Breast epithelium (tissue), 4 donors: ENCODE results near the gene COA1. TPM values are rescaled to one million over a fixed set of nuclear protein-coding genes. Genes with fewer than 3 reads are reported as not detected.

ENCODE experiments used
- DNase-seq, 2 donors: peaks; one replicate each; pipeline ENCODE4 v3.0.0-alpha.2; 2019; ENCODE audit warnings: low spot score in 2 of 2
- H3K27ac ChIP-seq, 2 donors: fragments of 200-600 bp; sonication (generic) in 1 of 2; one replicate each; pipeline ENCODE4 v1.5.1; 2016 to 2019; ENCODE audit warnings: mild to moderate bottlenecking in 1 of 2
- H3K27me3 ChIP-seq, 2 donors: fragments of 200-600 bp; sonication (generic) in 1 of 2; one replicate each; pipeline versions ENCODE4 v1.5.1 to v1.6.0; 2017 to 2019; ENCODE audit warnings: control low read depth in 1 of 2, mild to moderate bottlenecking in 1 of 2
- H3K36me3 ChIP-seq: fragments of 200-600 bp; one replicate; pipeline ENCODE4 v1.5.1; 2019
- H3K4me1 ChIP-seq, 2 donors: fragments of 200-600 bp; sonication (generic); one replicate each; pipeline ENCODE4 v1.5.1; 2016 to 2019; ENCODE audit warnings: control low read depth in 1 of 2
- H3K4me3 ChIP-seq, 3 donors: fragments of 200-600 bp; sonication (generic); 1 replicate in 2 of 3; 2 replicates in 1 of 3; pipeline ENCODE4 v1.5.1; 2016 to 2019; ENCODE audit warnings: mild to moderate bottlenecking in 3 of 3, moderate library complexity in 2 of 3
- H3K9me3 ChIP-seq, 2 donors: fragments of 200-600 bp; sonication (generic) in 1 of 2; one replicate each; pipeline ENCODE4 v1.5.1; 2016 to 2019; ENCODE audit warnings: control low read depth in 1 of 2
- CTCF ChIP-seq, 3 donors: fragments of 450-650 bp; IDR thresholded peaks; one replicate each; pipeline ENCODE4 v1.5.1; 2016 to 2017; ENCODE audit warnings: antibody characterized with exemption in 3 of 3, mild to moderate bottlenecking in 3 of 3, moderate library complexity in 3 of 3
- POLR2A ChIP-seq: fragments of 450-650 bp; IDR thresholded peaks from one replicate; pipeline ENCODE4 v1.6.1; 2016; ENCODE audit warnings: antibody characterized with exemption, mild to moderate bottlenecking, moderate library complexity
- POLR2AphosphoS5 ChIP-seq, 3 donors: sonication (generic); formaldehyde crosslinking; IDR thresholded peaks; one replicate each; pipeline ENCODE4 v1.6.1; 2017; ENCODE audit warnings: antibody characterized with exemption in 3 of 3
- intact Hi-C: fragments of 100-400 bp; cut with DNase I; formaldehyde crosslinking; loops from one replicate; pipeline ENCODE4 v1.15.1; 2023; ENCODE audit warnings: low total_unique reads
- total RNA-seq, 3 donors: library from RNA; depleted of rRNA; stranded (reverse); fragments of >200 nt; gene quantifications; one replicate each; pipeline ENCODE4 v1.1.0, GENCODE V29; 2016

COA1 gene
- total RNA-seq, 3 donors from 2014 or later = 39.0 to 94.3 (median 91.4) TPM

GRCh38 chr7:43634384-43634783 lies 94.9 kb downstream of the COA1 start:
- DNase-seq = no peak
- H3K36me3 ChIP-seq = no peaks in the 10 kb centered on the region
- no peak overlapping the region for H3K27ac ChIP-seq
- no peak overlapping the region for H3K4me3 ChIP-seq
- TF ChIP-seq POLR2A (no peak), POLR2AphosphoS5 (IDR thresholded peaks at IDR 0.05) (no peak), CTCF (IDR thresholded peaks at IDR 0.05) (no peak)
- no peaks in the 10 kb centered on the region for H3K9me3 ChIP-seq
- H3K4me1 ChIP-seq = no peaks in the 10 kb centered on the region
- no peaks in the 10 kb centered on the region for H3K27me3 ChIP-seq
- intact Hi-C loops = no loop called here

- H3K9me3 ChIP-seq = no peaks in the 10 kb centered on the region
- no peak overlapping the region for H3K27ac ChIP-seq
- TF ChIP-seq CTCF (IDR thresholded peaks at IDR 0.05) (no peak), POLR2A (no peak), POLR2AphosphoS5 (IDR thresholded peaks at IDR 0.05) (no peak)
- H3K4me3 ChIP-seq = no peak overlapping the region
- no peak for DNase-seq
- intact Hi-C loops = no loop called here
- H3K36me3 ChIP-seq = no peaks in the 10 kb centered on the region
- no peaks in the 10 kb centered on the region for H3K27me3 ChIP-seq
- no peaks in the 10 kb centered on the region for H3K4me1 ChIP-seq
Measured at GRCh38 chr7:43632746-43633145, 96.6 kb downstream of the COA1 start.

GRCh38 chr7:43631559-43631958 lies 97.8 kb downstream of the COA1 start:
- DNase-seq = no peak
- Histone ChIP-seq H3K4me3 (no peak overlapping the region), H3K4me1 (no peaks in the 10 kb centered on the region), H3K27me3 (no peaks in the 10 kb centered on the region), H3K36me3 (no peaks in the 10 kb centered on the region), H3K9me3 (no peaks in the 10 kb centered on the region), H3K27ac (no peak overlapping the region)
- intact Hi-C loops = no loop called here
- no peak for TF ChIP-seq CTCF (IDR thresholded peaks at IDR 0.05)
- TF ChIP-seq POLR2A = no peak
- TF ChIP-seq POLR2AphosphoS5 (IDR thresholded peaks at IDR 0.05) = no peak

GRCh38 chr7:43630482-43630881 lies 98.8 kb downstream of the COA1 start:
- Histone ChIP-seq H3K9me3 (no peaks in the 10 kb centered on the region), H3K36me3 (no peaks in the 10 kb centered on the region), H3K4me3 (no peak overlapping the region), H3K27me3 (no peaks in the 10 kb centered on the region), H3K27ac (no peak overlapping the region), H3K4me1 (no peaks in the 10 kb centered on the region)
- intact Hi-C loops = no loop called here
- no peak for DNase-seq
- TF ChIP-seq POLR2AphosphoS5 (IDR thresholded peaks at IDR 0.05) = no peak
- TF ChIP-seq CTCF (IDR thresholded peaks at IDR 0.05) = no peak
- no peak for TF ChIP-seq POLR2A

GRCh38 chr7:43629857-43630256 lies 99.5 kb downstream of the COA1 start:
- intact Hi-C loops = no loop called here
- Histone ChIP-seq H3K4me3 (no peak overlapping the region), H3K36me3 (no peaks in the 10 kb centered on the region), H3K4me1 (no peaks in the 10 kb centered on the region), H3K27me3 (no peaks in the 10 kb centered on the region), H3K27ac (no peak overlapping the region), H3K9me3 (no peaks in the 10 kb centered on the region)
- TF ChIP-seq CTCF (IDR thresholded peaks at IDR 0.05) = no peak
- TF ChIP-seq POLR2AphosphoS5 (IDR thresholded peaks at IDR 0.05) = no peak
- no peak for DNase-seq
